ENCODE results near the gene ORAI1.

- TF ChIP-seq CTCF (IDR thresholded peaks at IDR 0.05) = no peak
- no peak for TF ChIP-seq POLR2AphosphoS5 (IDR thresholded peaks at IDR 0.05)
- TF ChIP-seq EP300 (IDR thresholded peaks at IDR 0.05) = no peak
- no peak for TF ChIP-seq POLR2A (IDR thresholded peaks at IDR 0.05; ENCODE audit: low read depth)
Measured at GRCh38 chr12:121578230-121579189, 47.8 kb upstream of the ORAI1 start.
